ENCODE measurements around the gene DCLK2. TPM values are rescaled to one million over a fixed set of nuclear protein-coding genes. Genes with fewer than 3 reads are reported as not detected.

The DCLK2 gene
- total and polyA plus RNA-seq, 2 of the 8 experiments (the other 6 are each of a cell fraction or from before 2014, with no cell fraction given), result 0.32 to 0.37 TPM

GRCh38 chr4:150108691-150109090 lies 30.4 kb downstream of the DCLK2 start (continued):
- TF ChIP-seq HDAC6 (IDR thresholded peaks at IDR 0.05; ENCODE audit: low read depth, low read length), result no peak
- TF ChIP-seq PHF8 (conservative IDR thresholded peaks at IDR 0.05; ENCODE audit: low read depth, low read length), result no peak
- TF ChIP-seq BRCA1 (IDR thresholded peaks at IDR 0.05; ENCODE audit: low read depth, low read length), result no peak
- TF ChIP-seq EZH2 (IDR thresholded peaks at IDR 0.05; ENCODE audit: low read depth, low read length, severe bottlenecking), result no peak
- TF ChIP-seq CHD1 (IDR thresholded peaks at IDR 0.05; ENCODE audit: low read depth, low read length), result no peak
- no peak for TF ChIP-seq SRF (IDR thresholded peaks at IDR 0.05; ENCODE audit: low read depth, low read length)
- no peak for TF ChIP-seq ASH2L (IDR thresholded peaks at IDR 0.05; ENCODE audit: low read length)
- no peak for TF ChIP-seq HDAC2 (IDR thresholded peaks at IDR 0.05; ENCODE audit: borderline replicate concordance in 1 of 2, low read depth in 2 of 2, low read length in 2 of 2)
